HG02885 (cell line): Measurements from ENCODE around the gene CLMP.
"Not testable (repeated sequence)": the region's sequence is repeated elsewhere in the genome, so short reads cannot be mapped to it uniquely, and the experiment has no call there.

Source experiments
- ATAC-seq: cut with Tn5 transposase; IDR thresholded peaks from one replicate; pipeline ENCODE4 v1.9.1; 2021; ENCODE audit warnings: mild to moderate bottlenecking; ENCODE audit not compliant: unreplicated experiment, poor library complexity

CLMP gene

DNA sequence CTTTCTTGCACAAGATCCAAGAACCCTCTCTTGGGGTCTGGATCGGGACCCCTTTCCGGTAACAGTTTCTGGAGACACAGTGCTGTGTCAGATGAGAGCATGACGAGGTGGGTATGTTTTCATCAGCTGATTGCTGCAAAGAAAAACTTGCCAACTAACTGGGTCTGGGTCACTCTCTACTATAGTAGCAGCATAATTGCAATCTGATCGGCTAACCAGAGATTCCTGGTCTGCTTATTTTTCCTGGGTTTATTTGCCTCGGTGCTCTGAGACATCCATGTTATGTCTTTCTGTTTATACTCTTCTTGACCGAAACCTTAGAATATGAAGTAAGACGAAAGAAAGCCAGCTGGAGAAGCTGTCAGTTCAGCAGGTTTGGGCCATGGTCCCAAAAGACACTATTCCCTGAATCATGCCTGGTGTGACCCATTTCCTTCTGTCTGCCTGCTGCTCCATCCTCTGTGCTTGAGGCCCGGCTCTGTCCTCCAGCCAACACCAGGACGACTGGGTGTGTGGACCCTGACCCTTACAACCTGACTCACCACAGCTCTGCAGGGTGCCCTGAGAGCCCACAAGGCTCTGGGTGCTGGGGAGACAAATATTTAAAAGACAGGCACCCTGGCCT, 24.1 kb upstream of the CLMP start:
- no peak for ATAC-seq

GRCh38 chr11:123218451-123218850, 23.4 kb upstream of the CLMP start:
- no peak for ATAC-seq

DNA sequence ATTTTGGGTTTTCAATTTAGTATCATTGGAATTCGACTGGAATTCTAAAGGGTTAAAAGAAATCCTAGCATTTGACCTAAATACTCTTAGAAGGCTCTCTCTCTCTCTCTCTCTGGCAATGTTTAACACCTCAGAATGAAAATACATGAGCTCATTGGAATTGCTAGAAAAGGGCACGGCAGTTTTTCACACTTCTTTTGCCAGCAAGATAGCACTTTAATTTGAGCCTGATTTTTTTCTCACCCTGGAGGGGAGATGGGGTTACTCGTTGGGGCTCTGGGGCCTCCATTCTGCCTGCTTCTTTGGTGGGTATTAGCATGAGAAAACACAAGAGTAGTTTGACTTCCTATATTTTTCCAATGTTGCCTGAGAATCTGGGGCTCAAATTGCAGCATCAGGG, 22.8 kb upstream of the CLMP start:
- no peak for ATAC-seq

DNA sequence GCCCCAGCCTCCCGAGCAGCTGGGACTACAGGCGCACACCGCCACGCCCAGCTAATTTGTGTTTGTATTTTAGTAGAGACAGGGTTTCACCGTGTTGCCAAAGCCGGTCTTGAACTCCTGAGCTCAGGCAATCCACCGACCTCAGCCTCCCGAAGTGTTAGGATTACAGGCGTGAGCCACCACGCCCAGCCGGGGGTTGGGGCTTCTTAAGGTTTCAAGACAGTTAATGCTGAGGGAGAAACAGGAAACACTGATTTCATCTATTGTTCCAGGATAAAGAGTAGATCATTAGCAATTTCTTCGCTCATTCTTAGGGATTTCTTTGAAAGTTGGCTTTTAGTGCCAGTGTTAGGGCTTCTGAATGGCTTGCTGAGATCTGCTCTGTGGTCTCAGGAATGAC, 21.2 kb upstream of the CLMP start:
- no peak for ATAC-seq

GRCh38 chr11:123214940-123215339, 19.9 kb upstream of the CLMP start:
- no peak for ATAC-seq

- ATAC-seq = no peak
Observed at GRCh38 chr11:123214396-123214795, 19.3 kb upstream of the CLMP start.

DNA sequence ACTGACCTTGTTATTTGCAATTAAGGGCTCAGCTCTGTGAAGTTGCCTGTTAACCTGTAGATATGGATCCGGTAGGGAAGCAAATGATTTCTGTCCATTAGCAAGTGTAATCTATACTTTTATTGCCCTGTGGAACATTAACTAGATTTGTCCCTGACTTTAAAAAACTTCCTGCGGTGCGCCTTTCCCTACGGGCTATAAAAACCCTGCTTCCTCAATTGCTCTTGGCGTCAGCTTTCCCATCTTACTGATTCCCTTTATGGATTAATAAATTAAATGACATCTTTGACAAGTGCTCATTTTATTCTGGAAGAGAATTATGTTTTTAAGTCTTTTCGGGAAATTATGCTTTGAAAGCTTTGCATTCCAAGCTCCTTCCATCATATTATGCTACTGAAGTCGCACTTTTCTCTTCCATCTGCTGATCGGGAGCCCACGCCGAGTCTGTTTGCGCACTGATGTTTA, 18.3 kb upstream of the CLMP start:
- no peak for ATAC-seq

GRCh38 chr11:123212406-123212805, 17.4 kb upstream of the CLMP start:
- ATAC-seq = no peak

DNA sequence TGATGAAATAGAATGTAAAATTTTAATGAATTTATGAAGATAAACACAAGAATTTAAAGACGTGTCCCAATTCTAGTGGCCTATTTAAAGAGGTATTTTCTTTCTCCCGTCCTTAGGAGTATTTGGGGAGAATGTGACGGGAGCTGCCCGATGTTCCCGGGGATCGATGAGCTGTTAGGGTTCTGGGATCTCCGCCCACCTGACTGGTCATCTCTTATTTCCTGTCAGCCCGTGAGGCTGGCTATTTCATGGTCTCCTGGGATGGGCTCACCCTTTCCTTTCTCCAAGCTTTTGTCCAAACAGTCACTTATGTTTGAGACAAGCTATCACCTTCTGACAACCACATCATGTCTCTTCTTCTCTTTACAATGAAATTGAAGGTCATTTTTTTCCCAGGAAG, 16.9 kb upstream of the CLMP start:
- no peak for ATAC-seq

DNA sequence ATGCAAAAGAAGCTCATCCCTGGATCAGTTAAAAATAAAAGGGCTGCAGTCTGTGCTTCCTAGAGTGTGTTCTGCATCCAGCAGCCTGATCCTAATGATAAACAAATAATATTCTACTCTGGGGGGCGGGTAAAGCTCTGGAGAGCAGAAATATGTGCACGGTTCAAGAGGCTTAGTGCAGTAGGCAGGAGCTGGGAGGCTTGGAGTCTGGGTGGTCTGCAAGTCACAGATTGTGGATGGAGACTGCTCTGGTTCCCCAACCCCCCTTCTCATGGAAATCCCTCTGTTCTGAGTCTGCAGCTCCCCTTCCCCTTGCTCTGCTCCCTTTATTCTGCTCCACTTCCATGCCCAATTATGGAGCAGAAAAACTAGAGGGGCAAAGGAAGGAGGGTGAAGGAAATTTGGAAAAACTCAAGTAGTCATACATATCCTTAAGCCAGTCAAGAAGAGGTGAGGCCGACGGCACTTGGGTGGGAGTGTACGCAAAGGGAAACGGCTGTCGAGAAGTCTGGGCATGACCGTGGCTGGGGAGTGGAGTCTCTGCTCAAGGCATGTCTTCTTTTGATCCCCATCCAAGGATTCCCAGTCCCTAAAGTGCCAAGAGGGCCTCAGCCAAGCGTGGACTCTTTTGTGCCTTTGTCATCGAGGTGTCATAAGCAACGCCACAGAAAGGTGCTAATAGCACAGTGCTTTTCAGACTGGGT, 16.3 kb upstream of the CLMP start:
- no peak for ATAC-seq

DNA sequence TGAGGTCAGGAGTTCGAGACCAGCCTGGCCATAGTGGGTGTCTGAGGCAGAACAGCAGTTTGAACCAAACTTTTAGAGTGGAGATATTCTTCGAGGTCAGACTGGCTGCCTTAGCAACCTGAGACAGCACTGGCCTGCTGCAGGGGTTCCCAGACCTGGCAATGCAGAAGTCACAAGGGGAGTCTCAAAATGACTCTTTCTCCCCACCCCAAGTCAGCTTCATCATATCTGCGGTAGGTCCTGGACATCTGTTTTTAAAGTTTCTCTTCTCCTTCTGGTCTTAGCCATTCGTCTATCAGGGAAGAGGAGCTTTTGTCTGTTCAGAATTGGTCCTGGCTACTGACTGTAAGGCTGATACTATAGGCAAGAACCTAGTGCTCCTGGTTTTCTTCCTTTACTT, 14.5 kb upstream of the CLMP start:
- no peak for ATAC-seq

DNA sequence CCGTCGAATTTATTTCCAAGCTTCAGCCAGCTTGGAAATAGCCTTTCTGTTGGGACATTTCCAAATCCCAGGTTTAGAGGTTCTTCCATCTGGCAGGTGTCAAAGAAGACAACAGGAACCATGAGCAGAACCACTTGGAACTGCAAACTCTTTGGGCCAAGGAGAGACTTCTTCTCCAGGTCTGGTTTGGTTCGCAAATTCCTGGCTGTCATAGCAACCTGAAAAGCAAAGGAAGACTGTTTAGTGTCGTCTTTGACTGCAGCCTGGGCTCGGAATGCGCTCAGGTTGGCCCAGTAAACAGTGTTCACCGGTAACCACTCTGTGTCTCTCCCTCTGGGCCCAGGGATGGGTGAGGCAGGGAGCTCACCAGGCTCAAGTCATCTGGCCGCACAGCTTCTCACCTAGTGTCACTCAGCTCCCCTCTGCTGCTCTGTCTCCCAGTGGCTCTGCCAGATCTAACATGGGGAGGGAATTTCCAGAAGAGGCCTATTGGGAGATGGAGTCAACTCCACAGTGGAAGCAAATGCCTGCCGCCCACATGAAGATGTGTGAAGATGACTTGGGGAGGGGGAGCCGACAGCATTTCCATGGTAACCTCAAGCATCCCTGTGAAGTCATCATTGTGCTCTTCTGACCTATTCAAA, 11.9 kb upstream of the CLMP start:
- no peak for ATAC-seq

DNA sequence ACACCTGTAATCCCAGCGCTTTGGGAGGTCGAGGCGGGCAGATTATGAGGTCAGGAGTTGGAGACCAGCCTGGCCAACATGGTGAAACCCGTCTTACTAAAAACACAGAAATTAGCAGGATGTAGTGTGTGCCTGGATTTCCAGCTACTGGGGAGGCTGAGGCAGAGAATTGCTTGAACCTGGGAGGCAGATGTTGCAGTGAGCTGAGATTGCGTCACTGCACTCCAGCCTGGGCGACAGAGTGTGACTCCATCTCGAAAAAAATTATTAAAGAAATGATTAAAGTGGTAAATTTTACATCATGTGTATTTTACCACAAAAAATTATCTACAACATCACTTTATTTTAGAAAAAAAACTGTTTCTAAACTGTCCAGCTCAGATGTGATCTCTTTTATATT, 11.0 kb upstream of the CLMP start:
- ATAC-seq = not testable (repeated sequence)

- ATAC-seq = no peak
Observed at GRCh38 chr11:123203934-123204333, 8.9 kb upstream of the CLMP start.

DNA sequence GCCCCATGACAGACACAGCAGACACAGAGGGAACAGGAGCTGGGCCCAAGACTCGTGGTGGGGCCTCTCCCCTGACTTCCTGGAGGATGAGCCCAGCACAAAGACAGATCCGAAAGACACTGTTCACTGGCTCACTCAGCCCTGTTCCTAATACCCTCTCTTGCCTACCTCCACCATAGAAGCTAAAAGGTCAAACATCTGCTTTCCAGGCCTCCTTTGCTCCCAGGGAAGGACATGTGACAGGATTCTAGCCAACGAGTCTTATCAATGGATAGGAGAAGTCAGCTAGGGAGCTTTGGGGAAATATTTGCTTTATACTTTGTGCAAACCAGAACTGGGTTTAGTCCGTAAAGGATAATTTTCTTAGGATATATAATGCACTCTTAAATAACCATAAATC, 8.4 kb upstream of the CLMP start:
- no peak for ATAC-seq

DNA sequence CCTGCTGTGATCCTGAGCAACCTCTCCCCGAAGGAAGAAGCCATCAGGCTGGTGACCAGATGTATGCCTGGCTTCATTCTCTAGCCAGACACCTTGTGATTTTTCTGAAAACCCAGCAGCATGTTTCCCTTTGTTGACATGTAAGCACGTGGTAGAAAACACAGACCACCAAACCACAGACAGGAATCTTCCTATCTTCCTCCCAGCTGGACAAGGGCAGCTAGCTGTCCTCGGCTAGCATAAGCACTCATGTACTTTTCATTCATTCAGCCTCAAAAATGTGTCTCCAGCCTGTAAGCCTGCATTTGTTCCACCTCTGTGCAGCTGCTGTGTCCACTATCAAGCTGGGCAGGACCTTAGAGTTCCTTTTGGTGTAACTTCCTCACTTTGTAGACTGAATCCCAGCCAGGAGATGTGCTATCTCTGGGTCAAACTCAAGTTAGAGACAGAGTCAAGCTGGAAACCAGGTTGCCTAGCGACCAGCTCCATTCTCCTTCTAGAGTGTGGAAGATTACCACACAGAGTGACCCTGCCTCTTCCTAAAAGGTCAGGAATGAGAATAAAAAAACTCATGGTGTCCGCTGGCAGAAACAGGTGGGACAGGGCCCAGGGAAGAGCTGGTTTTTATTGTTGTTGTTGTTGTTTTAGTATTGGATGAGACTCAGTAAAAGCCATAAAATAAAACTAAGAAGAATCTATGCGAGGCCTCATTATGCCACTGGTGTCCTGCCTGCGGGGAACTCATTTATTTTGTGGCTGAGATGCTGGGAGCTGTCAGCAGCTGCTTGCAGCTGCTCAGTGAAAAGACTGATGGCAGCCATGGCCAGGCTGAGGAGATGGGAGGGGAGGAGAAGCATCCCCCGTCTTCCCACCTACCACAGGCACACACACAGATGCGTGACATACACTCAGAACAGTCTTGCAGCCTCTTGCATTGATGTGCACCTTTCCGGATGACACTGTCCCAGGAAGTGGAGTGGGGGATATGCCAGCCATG, 7.4 kb upstream of the CLMP start:
- no peak for ATAC-seq

GRCh38 chr11:123200264-123200663, 5.2 kb upstream of the CLMP start:
- no peak for ATAC-seq

DNA sequence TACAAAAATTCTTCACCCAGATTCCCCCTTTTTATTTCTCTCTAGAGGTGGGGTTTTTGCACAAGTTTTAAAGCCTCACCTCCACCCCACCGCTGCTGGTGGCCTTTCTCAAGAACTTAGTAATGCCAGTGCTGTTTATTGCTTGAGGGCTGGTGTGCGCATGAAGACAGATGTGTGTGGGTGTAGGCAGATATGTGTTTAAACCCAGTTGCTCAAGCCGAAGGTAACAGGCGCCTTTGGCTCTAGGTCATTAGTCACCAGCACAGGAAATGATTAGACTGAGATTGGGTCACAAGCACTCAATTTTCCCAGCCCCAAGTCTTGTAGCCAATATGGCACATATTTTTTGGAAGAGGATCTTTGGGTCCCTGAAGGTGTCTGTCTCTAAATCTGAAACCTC, 2.7 kb upstream of the CLMP start:
- ATAC-seq = no peak

- no peak for ATAC-seq
Observed at GRCh38 chr11:123196060-123196714, 1.1 kb upstream of the CLMP start.
